ENCODE measurements around the gene TST.

The TST gene

GRCh38 chr22:36971341-36972125, 47.7 kb downstream of the TST start:
- TF ChIP-seq CTCF (IDR thresholded peaks at IDR 0.05) = no peak
- Histone ChIP-seq H3K27me3 (peaks cover 0 to 5% of the 10 kb centered on the region in 2 donors), H3K9me3 (no peaks in the 10 kb centered on the region), H3K4me3 (no peak overlapping the region), H3K27ac (no peak overlapping the region), H3K4me1 (no peaks in the 10 kb centered on the region), H3K36me3 (no peaks in the 10 kb centered on the region)
- no peak for DNase-seq
- intact Hi-C loops (cut with DNase I; ENCODE audit: low total_unique reads) = loop anchor here (5.0 kb wide), 1 partner anchor 199 kb away; no protein-coding TSS in a partner anchor

GRCh38 chr22:36968249-36968964, 50.8 kb downstream of the TST start:
- H3K36me3 ChIP-seq = no peaks in the 10 kb centered on the region
- no peak for TF ChIP-seq CTCF (IDR thresholded peaks at IDR 0.05)
- no peak overlapping the region for H3K4me3 ChIP-seq
- no peak for DNase-seq
- no peaks in the 10 kb centered on the region for H3K9me3 ChIP-seq
- H3K27me3 ChIP-seq = peaks cover 0 to 5% of the 10 kb centered on the region in 2 donors
- intact Hi-C loops (cut with DNase I; ENCODE audit: low total_unique reads) = no loop called here
- H3K4me1 ChIP-seq = no peaks in the 10 kb centered on the region
- H3K27ac ChIP-seq = no peak overlapping the region

GRCh38 chr22:36966851-36967540, 52.3 kb downstream of the TST start:
- Histone ChIP-seq H3K27me3 (peaks cover 0 to 5% of the 10 kb centered on the region in 2 donors), H3K27ac (no peak overlapping the region), H3K4me3 (no peak overlapping the region), H3K9me3 (no peaks in the 10 kb centered on the region), H3K4me1 (no peaks in the 10 kb centered on the region), H3K36me3 (no peaks in the 10 kb centered on the region)
- intact Hi-C loops (cut with DNase I; ENCODE audit: low total_unique reads) = no loop called here
- TF ChIP-seq CTCF (IDR thresholded peaks at IDR 0.05) = no peak
- no peak for DNase-seq

GRCh38 chr22:36965696-36966095, 53.6 kb downstream of the TST start:
- intact Hi-C loops (cut with DNase I; ENCODE audit: low total_unique reads) = no loop called here
- Histone ChIP-seq H3K27me3 (peaks cover 0 to under 1% of the 10 kb centered on the region in 2 donors), H3K27ac (no peak overlapping the region), H3K36me3 (no peaks in the 10 kb centered on the region), H3K4me3 (no peak overlapping the region), H3K9me3 (no peaks in the 10 kb centered on the region), H3K4me1 (no peaks in the 10 kb centered on the region)
- TF ChIP-seq CTCF (IDR thresholded peaks at IDR 0.05) = no peak
- no peak for DNase-seq

- peaks cover 0 to 14% of the 10 kb centered on the region in 2 donors for H3K27me3 ChIP-seq
- no peaks in the 10 kb centered on the region for H3K36me3 ChIP-seq
- intact Hi-C loops (cut with DNase I; ENCODE audit: low total_unique reads) = no loop called here
- no peaks in the 10 kb centered on the region for H3K4me1 ChIP-seq
- H3K27ac ChIP-seq = no peak overlapping the region
- no peak for TF ChIP-seq CTCF (IDR thresholded peaks at IDR 0.05)
- no peak for DNase-seq
- no peaks in the 10 kb centered on the region for H3K9me3 ChIP-seq
- no peak overlapping the region for H3K4me3 ChIP-seq
Measured at GRCh38 chr22:36964106-36964505, 55.1 kb downstream of the TST start.
